GM23248 (cell line): Measurements from ENCODE around the gene TPMT. TPM values are rescaled to one million over a fixed set of nuclear protein-coding genes. Genes with fewer than 3 reads are reported as not detected.

ENCODE experiments used
- DNase-seq: peaks from one replicate; pipeline ENCODE4 v3.0.0-alpha.2; 2015
- H2AFZ ChIP-seq: fragments of 200-600 bp; sonication (generic); 2 replicates; pipeline ENCODE4 v1.6.1; 2016; ENCODE audit warnings: antibody characterized with exemption
- H3F3A ChIP-seq: fragments of 200-600 bp; sonication (generic); 2 replicates; pipeline ENCODE4 v1.6.1; 2016; ENCODE audit warnings: mild to moderate bottlenecking, antibody characterized with exemption, mixed run types; ENCODE audit not compliant: insufficient read depth
- H3K27ac ChIP-seq: fragments of 200-600 bp; sonication (generic); 2 replicates; pipeline ENCODE4 v1.5.1; 2016; ENCODE audit warnings: mild to moderate bottlenecking
- H3K27me3 ChIP-seq: fragments of 200-600 bp; sonication (generic); replicated peaks from 2 replicates; pipeline ENCODE4 v1.6.1; 2016; ENCODE audit warnings: mild to moderate bottlenecking; ENCODE audit not compliant: insufficient read depth
- H3K36me3 ChIP-seq: fragments of 200-600 bp; sonication (generic); 2 replicates; pipeline ENCODE4 v1.6.1; 2016; ENCODE audit warnings: low read depth, mild to moderate bottlenecking
- H3K4me1 ChIP-seq: fragments of 200-600 bp; sonication (generic); 2 replicates; pipeline ENCODE4 v1.6.1; 2016; ENCODE audit warnings: mild to moderate bottlenecking; ENCODE audit not compliant: insufficient read depth
- H3K4me2 ChIP-seq: fragments of 200-600 bp; sonication (generic); one replicate; pipeline ENCODE4 v1.6.1; 2016; ENCODE audit warnings: mild to moderate bottlenecking; ENCODE audit not compliant: unreplicated experiment
- H3K4me3 ChIP-seq: fragments of 200-600 bp; sonication (generic); 2 replicates; pipeline ENCODE4 v1.5.1; 2016; ENCODE audit warnings: mild to moderate bottlenecking
- H3K79me2 ChIP-seq: fragments of 200-600 bp; sonication (generic); 2 replicates; pipeline ENCODE4 v1.6.1; 2016; ENCODE audit warnings: mild to moderate bottlenecking; ENCODE audit not compliant: insufficient read depth
- H3K9ac ChIP-seq: fragments of 200-600 bp; sonication (generic); 2 replicates; pipeline ENCODE4 v1.6.1; 2016; ENCODE audit warnings: mild to moderate bottlenecking
- H3K9me2 ChIP-seq: fragments of 200-600 bp; sonication (generic); 2 replicates; pipeline ENCODE4 v1.6.1; 2016; ENCODE audit warnings: mixed run types, mild to moderate bottlenecking, moderate library complexity; ENCODE audit not compliant: insufficient read depth
- H3K9me3 ChIP-seq: fragments of 200-600 bp; sonication (generic); one replicate; pipeline ENCODE4 v1.6.1; 2017; ENCODE audit warnings: low read depth
- H4K20me1 ChIP-seq: fragments of 200-600 bp; sonication (generic); 2 replicates; pipeline ENCODE4 v1.6.0; 2016; ENCODE audit not compliant: insufficient read depth
- EZH2 ChIP-seq: fragments of 200-600 bp; sonication (generic); IDR thresholded peaks from 2 replicates; pipeline ENCODE4 v1.6.1; 2018; ENCODE audit warnings: antibody characterized with exemption, mild to moderate bottlenecking; ENCODE audit not compliant: insufficient read depth, poor library complexity, severe bottlenecking
- EZH2phosphoT487 ChIP-seq: fragments of 200-600 bp; sonication (generic); IDR thresholded peaks from 2 replicates; pipeline ENCODE4 v1.6.1; 2018; ENCODE audit warnings: antibody characterized with exemption, moderate library complexity, mild to moderate bottlenecking, low read depth; ENCODE audit not compliant: insufficient read depth
- WGBS, 2 experiments: methylation state at CpG; one replicate each; pipeline ENCODE4 v1.1.6; 2015 to 2017; ENCODE audit warnings: low lambda C conversion rate in 2 of 2, low coverage in 1 of 2; ENCODE audit errors: missing lambda C conversion rate in 2 of 2; 5-methylcytosine and 5-hydroxymethylcytosine counted together
- in situ Hi-C: fragments of 300-500 bp; cut with MboI; formaldehyde crosslinking; loops from 2 replicates; pipeline ENCODE4 v1.15.0; 2020
- polyA plus RNA-seq: library from polyadenylated mRNA; unstranded; fragments of >200 nt; fragmentation: Nextera tagmentation; extraction: Ambion mirVana; gene quantifications from 2 replicates; pipeline ENCODE4 v1.2.1, GENCODE V29; 2016
- total RNA-seq: library from RNA; depleted of rRNA; stranded (reverse); fragments of >200 nt; shearing (Covaris generic); gene quantifications from 2 replicates; pipeline ENCODE4 v1.2.3, GENCODE V29; 2014

The TPMT gene
- total and polyA plus RNA-seq, 2 experiments from 2014 or later = 22.6 TPM

- Histone ChIP-seq H3K27me3 (no peaks in the 10 kb centered on the region), H3K36me3 (peaks cover 13% of the 10 kb centered on the region; the same call in 1 of the 2 replicates), H3K4me2 (no peak overlapping the region), H3K9me2 (no peaks in the 10 kb centered on the region), H3K9me3 (no peaks in the 10 kb centered on the region), H4K20me1 (no peaks in the 10 kb centered on the region), H3K79me2 (no peaks in the 10 kb centered on the region), H3K27ac (no peak overlapping the region), H3F3A (no peaks in the 10 kb centered on the region), H2AFZ (no peak overlapping the region), H3K9ac (no peak overlapping the region), H3K4me3 (no peak overlapping the region), H3K4me1 (no peaks in the 10 kb centered on the region)
- no peak for TF ChIP-seq EZH2
- no peak for TF ChIP-seq EZH2phosphoT487
- in situ Hi-C loops = no loop called here
- WGBS, 2 experiments = 94 to 100% methylated on average over 2 of the region's 2 CpGs
- DNase-seq = no peak
Measured at GRCh38 chr6:18135171-18135570, 19.7 kb downstream of the TPMT start.

GRCh38 chr6:18132346-18132745, 22.5 kb downstream of the TPMT start:
- no peaks in the 10 kb centered on the region for H3K4me1 ChIP-seq
- H3K4me2 ChIP-seq = no peak overlapping the region
- WGBS, 2 experiments = 95 to 98% methylated on average over 3 of the region's 3 CpGs
- H3K79me2 ChIP-seq = no peaks in the 10 kb centered on the region
- H2AFZ ChIP-seq = no peak overlapping the region
- H3K9ac ChIP-seq = no peak overlapping the region
- H3K27me3 ChIP-seq = no peaks in the 10 kb centered on the region
- H3K36me3 ChIP-seq = peaks cover 12% of the 10 kb centered on the region
- DNase-seq = no peak
- H4K20me1 ChIP-seq = no peaks in the 10 kb centered on the region
- no peak overlapping the region for H3K27ac ChIP-seq
- no peak overlapping the region for H3K4me3 ChIP-seq
- TF ChIP-seq EZH2 = no peak
- no peaks in the 10 kb centered on the region for H3F3A ChIP-seq
- in situ Hi-C loops = no loop called here
- no peaks in the 10 kb centered on the region for H3K9me3 ChIP-seq
- no peaks in the 10 kb centered on the region for H3K9me2 ChIP-seq

DNA sequence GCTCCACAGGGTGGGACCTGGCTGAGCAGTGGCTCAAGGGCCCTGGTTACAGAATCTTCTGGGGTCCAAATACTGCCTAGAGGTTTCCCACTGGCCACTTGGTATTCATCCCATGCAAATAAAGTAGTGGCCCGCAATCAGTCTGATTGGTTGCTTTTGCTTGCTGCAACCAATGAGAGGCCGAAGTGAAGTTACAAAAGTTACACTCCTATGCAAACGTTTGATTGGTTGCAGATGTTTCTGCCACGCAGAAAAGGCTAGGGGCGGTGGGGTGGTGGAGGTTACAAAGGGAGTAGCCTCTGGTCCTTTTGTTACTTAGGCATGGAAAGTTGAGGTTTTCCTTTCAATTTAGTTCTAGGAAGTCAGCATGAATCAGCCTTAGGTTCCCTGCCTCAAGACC, 28.8 kb downstream of the TPMT start:
- no peaks in the 10 kb centered on the region for H3K27me3 ChIP-seq
- H3K36me3 ChIP-seq = peaks cover 12% of the 10 kb centered on the region
- H4K20me1 ChIP-seq = no peaks in the 10 kb centered on the region
- H3K4me3 ChIP-seq = no peak overlapping the region
- no peak overlapping the region for H3K27ac ChIP-seq
- peak overlapping the region; percentile 35 for H3K4me2 ChIP-seq
- peaks cover 11% of the 10 kb centered on the region for H3K4me1 ChIP-seq
- WGBS, 2 experiments = 7 to 11% methylated on average over 5 of the region's 5 CpGs
- no peak for TF ChIP-seq EZH2phosphoT487
- TF ChIP-seq EZH2 = no peak
- in situ Hi-C loops = loop anchor here (10.0 kb wide), 2 partner anchors 131 to 281 kb away; no protein-coding TSS in a partner anchor
- no peaks in the 10 kb centered on the region for H3K9me3 ChIP-seq
- H3K9ac ChIP-seq = no peak overlapping the region
- H2AFZ ChIP-seq = peak overlapping the region; percentile 64
- no peaks in the 10 kb centered on the region for H3K79me2 ChIP-seq
- DNase-seq = peak; percentile 24
- H3K9me2 ChIP-seq = no peaks in the 10 kb centered on the region
- H3F3A ChIP-seq = no peaks in the 10 kb centered on the region

DNA sequence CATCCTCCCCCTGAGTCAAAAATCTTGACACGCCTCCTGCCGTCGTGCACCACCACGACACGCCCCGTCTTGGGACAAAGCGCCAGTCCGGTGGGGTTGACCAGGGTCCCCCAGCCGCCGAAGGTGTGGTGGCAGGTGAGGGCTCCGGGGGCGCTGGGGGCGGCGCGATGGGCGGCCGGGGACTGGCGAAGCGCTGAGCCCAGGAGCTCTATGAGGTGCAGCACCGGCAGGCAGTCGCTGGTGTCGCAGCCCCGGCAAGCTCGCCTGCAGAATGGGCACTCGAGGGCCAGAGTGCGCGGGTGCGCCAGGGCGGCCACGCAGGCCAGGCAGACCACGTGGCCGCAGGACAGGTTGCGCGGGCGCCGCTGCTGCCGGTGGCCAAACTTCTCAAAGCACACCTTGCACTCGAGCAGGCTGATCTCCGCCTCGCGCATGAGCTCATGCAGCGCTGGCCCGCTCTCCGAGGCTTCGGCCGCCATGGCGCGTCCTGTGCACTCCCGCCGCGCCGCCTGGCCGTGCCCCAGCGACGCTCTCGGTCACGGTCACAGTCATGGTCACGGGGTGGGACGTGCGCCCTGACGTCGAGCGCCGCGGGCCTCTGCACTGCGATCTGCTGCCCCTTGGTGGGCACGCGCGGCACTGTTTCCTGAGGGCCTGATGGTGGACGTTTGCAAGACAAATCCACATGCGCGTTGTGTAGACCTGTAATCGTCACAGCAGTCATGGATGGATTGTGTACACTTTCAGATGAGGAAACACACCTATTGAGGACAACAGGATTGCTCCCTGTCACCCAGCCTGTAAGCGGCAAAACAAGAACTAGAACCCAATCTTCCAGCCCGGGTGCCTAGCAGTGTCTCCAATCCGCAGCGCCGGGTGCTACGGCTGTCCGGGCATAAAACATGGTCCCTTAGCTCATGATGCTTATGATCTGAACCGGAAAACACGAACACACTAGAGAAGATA, 32.5 kb downstream of the TPMT start, which contains the start of gene NHLRC1:
Gene NHLRC1, minus strand, starts transcription at position 550 of the 966 bp plus-strand sequence. Its CDS starts 71 bp downstream, at position 479.
- Histone ChIP-seq H3K4me1 (peaks cover 11% of the 10 kb centered on the region), H3K36me3 (no peaks in the 10 kb centered on the region), H2AFZ (peak within 1 kb of the TSS; percentile 99), H3K9me2 (no peaks in the 10 kb centered on the region), H3K4me2 (peak within 1 kb of the TSS; percentile 73), H3K27me3 (no peaks in the 10 kb centered on the region), H3K4me3 (peak within 1 kb of the TSS; percentile 63), H4K20me1 (no peaks in the 10 kb centered on the region), H3F3A (no peaks in the 10 kb centered on the region), H3K27ac (no peak within 1 kb of the TSS), H3K9ac (peak within 1 kb of the TSS; percentile 73), H3K9me3 (no peaks in the 10 kb centered on the region), H3K79me2 (no peaks in the 10 kb centered on the region)
- 14 to 16% methylated on average over 57 to 74 of the region's 82 CpGs for WGBS, 2 experiments
- no peak for TF ChIP-seq EZH2
- TF ChIP-seq EZH2phosphoT487 = no peak
- DNase-seq = peak; percentile 97
- in situ Hi-C loops = loop anchor here (10.0 kb wide), 2 partner anchors 128 to 278 kb away; no protein-coding TSS in a partner anchor
